Activated naive CD4-positive, alpha-beta T cell treated with Interleukin-2 at 50 U/mL for 16 hours (primary cell): ENCODE results near the gene IL17RD.

Experiments
- DNase-seq: peaks from one replicate; pipeline ENCODE4 v3.0.0-alpha.2; 2020

IL17RD gene

DNA sequence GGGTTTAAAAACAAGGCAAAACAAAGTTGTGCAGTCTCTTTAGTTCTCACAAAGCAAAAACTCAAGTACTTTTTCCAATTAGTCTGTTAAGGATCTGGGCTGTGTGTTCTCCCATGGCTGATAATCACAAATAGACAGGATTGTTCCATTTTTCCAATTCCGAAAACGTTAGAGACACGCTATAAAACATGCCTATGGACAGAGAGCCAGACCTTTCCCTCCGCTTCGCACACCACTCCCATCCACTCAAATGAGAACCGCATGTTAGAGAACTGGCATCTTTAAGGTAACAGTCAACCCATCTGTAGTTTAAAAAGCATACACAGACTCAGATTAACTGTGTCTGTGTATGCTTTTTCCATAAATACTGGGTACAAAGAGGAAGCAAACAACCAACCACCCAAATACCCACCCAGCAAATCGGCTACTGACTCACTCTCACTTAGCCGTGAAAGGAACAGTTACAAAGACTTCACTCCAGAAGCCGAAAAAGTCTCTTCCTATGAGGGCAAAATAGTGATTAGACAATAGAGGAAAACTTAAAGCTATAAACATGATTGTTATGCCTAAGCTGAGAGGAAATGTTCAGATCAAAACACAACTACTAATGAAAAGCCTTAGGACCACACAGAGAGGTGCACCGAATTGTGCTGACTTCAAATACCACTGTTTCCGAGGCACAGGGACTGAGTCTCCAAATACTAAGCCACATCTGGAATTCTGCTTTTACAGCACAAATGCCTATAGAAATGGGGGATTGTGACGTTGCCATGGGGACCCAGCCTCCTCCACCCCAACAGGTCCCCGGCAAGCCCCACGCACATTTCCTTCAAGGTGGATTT, 36.1 kb downstream of the IL17RD start:
- no peak for DNase-seq

DNA sequence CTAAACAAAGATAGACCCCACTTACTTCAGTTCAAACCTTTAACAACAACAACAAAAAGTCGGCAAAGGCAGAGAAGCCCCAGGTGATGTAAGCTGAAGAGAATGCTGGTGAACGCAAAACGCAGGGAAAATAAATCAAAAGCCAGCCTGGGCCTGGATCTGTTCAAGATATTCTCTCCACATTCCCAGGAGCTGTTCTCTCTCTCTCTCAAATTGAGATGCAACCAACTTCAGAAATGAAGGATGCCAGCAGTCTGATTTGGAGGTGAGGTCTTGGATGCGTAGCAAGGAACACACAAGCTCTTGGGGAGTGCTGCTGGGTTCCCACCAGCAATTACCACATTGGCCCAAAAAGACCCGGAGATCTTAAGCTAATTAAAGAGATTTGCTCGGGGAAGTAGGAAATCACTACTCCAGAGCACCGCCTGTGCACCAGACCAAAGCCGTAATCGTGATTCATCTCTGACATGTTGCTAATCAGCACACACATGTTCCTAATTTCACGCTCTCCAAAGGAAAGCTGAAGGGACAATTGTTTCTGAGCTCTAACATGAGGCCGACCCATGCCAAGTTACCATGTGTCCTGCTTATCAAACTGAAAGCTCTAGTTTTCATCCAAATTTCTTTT, 37.1 kb downstream of the IL17RD start:
- DNase-seq = no peak

DNA sequence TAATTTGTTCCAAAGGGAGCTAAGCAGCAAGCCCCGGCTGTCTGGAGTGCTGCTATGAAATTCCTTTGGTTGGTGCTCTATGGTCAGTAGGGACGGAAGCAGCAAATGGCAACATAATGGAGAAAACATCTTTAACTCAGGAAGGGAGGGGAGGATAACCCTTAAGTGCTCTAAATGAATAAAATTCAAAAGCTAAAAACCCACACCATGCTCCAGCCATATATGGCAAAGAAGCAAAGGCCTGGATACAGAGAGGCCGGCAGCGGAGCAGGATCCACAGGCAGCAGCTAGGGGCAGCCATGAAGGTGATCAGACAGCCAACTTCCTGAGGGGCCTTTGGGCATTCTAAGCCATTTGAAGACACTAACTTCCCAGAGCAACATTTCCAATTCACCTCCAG, 38.9 kb downstream of the IL17RD start:
- no peak for DNase-seq

DNA sequence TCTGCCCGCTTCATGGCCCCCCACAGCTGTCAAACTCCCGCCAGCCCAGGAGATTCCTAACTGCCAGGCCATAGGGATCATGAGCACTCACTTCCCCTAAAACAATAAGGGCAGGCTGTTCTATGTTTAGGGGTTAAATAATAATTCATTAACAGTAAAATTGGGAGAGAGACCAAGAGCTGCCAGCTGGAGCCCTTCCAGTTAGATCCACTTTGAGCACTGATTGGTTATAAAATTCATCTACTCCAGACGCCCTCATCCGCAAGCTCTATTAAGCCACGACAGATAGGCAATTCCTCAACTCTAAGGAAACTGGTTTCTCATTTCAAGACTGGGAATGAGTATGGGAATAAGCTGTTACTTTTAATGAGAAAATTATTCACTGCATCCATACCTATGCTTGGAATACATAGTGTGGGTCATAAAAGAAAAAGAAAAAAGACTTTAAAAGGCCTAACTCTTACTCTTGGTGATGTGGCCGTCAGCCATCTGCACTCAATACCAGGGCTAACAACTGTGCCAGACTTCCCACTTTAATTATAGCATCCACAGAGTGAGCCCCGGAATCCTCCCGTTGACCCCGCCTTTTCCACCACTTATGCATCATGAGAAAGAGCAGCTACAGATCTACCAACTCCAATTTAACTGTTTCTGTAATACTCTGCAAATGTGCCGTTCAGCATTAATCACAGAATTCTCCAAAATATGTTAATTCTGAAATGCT, 44.5 kb downstream of the IL17RD start:
- no peak for DNase-seq

DNA sequence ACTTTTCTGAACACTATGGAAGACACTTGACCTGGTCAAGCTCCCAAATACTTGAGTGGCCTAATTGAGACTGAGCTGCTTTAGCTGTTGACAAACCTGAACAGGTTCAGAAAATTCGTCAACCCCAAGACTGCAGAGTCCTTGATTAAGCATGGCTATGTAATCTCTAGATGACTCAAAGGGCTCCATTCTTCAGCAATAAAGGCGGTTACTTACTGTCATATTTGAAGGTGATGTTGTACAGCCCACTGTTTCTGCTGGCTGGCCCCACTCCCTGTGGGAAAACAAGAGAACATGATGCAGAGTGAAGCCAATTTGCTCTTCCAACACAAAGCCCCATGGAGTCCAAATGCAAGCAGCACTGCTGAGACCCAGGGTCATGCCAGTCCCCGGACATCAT, 45.1 kb downstream of the IL17RD start:
- DNase-seq = no peak

DNA sequence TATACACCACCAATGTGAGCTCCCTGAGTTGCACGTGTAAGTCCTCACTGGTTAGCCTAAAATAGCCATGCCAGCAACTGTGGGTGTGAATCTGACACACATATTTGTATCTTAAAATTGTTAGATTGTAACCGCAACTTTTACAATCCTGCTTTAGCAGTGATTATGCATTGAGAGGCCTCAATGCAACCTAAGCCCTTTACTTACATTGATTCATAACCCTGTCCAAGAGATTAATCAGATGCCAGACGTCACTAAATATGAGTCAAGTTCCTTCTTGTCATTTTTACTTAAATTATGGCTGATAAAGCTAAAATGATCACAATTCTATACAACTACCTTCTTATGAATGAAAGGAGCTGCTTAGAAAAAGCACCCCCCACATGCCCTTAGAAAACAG, 46.9 kb downstream of the IL17RD start:
- DNase-seq = no peak

DNA sequence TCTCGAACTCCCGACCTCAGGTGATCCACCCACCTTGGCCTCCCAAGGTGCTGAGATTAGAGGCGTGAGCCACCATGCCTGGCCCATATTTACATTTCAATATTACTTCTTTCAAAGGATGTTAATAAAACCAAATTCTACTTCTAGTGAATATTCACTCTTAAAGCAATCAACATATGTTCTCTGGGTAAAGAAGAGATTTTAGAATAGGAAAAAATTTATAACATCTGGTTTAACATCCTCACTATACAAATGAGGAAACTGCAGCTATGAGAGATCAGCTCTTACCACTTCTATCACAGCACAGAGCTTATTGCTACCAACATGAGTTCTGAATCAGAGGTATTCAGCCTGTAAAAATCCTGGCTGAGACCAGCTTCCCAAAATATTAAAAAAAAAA, 48.7 kb downstream of the IL17RD start:
- DNase-seq = no peak

DNA sequence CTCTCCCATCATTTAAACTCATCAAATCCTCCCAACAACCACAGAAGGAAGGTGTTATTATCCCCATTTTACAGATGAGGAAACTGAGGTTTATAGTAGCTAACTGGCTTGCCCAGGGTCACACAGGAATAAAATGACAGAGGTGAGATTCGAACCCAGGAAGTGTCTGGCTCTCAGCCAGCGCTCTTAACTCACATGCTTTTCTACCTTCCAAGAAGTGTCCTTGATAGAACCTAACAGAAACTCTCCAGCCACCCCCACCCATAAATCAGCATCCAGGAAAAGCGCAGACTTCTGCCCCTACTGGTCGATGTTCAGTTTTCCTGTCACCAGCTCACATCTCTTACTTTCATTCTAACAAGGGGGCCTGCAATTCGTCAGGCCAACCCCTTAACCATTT, 52.9 kb downstream of the IL17RD start:
- DNase-seq = no peak

DNA sequence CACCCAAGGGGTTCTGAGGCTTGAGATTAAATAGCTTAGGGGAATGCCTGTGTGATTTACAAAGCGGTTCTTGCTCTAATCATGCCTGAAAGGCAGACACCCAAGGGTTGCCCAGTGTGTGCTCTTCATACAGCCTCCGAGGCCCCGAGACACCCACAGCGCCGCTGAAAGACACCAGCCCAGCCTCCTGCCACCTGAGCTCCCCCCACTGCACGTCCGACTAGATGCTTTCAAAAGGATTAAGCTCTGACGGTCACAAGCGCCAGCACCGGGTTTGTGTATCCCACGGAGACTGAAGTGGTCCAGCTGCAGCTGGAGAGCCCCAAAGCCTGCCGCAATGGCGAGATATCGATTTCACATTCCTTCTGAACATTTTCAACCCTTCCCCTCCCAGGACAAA, 54.4 kb downstream of the IL17RD start:
- DNase-seq = no peak

DNA sequence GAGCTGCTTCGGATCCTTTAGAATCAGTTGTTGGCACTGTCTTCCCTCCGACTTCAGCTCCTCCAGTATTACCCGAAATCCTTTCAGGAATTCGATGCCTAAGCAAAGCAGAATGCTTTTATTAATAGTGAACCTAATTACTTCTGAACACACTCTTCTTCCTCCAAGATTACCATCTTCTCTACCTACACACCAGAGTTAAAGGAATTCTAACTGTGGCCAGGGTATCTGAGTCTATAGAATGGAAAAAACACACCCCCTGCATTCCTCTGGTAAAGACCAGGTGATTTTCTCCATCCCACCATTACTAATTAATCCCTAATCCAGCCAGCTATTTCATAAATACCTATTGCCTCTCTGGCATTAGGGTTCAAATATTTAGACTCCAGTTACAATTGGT, 54.9 kb downstream of the IL17RD start:
- DNase-seq = no peak

DNA sequence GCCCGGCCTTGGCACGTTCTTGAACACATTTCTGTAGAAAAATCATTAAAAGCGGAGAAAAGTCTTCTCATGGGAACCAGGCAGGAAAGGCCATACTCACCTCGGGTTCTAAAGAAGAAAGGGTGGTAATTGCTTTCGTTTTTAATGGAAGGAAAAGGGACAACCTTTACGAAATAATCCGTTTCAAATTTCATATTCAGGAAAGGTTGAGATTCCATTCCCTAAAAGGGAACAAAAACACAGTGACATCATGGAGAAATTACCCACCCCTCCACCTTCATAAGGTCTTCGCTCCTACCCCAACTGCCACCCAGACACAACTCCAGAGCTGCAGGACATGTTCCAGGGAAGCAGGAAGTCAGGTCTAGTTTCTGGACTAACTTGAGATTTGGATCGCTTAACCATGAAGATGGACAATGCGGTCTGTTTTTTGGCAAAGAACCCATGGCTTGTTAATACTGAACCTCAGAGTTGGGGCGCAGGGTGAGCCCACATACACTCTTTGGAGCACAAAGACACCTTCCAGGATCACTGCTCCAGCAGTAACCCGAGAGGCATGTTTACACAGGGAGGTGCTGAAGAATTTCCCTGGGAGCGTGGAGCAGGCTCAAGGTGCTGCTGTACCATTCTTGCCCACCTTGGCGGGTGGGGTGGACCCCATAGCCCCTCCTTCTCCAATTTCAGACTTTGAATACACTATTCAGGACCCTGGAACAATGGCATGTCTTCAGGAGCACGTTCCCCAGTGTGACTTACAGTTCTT, 55.5 kb downstream of the IL17RD start:
- no peak for DNase-seq

DNA sequence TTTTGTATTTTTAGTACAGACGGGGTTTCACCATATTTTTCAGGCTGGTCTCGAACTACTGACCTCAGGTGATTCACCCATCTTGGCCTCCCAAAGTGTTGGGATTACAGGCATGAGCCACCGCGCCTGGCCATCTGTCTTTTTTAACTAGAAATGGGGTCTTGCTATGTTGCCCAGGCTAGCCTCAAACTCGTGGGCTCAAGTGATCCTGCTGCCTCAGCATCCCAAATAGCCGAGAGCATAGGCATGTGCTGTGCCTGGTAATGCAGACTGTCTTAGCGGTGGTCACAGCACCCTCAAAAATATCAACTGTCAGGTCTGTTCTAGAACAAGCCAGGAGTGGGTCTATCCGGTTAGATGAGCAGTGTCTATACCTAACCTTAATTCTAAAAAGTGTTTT, 56.5 kb downstream of the IL17RD start:
- DNase-seq = no peak

DNA sequence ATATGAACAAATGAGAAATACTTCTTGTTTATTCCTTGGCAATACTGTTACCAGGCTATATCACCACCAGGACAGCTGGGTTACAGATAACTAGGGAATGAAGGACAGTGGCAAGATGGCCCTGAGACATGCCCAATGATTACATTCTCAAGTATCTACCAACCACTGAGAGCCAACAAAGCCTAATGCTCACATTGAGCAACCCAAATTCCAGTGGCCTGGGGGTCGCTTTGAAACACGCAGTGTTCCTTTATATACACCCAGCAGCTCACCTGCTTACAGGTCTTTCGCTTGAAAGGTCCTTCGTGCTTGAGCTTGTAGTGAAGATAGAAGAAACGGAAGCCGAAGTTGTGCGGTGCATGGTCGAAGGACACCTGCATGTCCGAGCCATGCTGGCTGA, 59.6 kb downstream of the IL17RD start:
- no peak for DNase-seq

DNA sequence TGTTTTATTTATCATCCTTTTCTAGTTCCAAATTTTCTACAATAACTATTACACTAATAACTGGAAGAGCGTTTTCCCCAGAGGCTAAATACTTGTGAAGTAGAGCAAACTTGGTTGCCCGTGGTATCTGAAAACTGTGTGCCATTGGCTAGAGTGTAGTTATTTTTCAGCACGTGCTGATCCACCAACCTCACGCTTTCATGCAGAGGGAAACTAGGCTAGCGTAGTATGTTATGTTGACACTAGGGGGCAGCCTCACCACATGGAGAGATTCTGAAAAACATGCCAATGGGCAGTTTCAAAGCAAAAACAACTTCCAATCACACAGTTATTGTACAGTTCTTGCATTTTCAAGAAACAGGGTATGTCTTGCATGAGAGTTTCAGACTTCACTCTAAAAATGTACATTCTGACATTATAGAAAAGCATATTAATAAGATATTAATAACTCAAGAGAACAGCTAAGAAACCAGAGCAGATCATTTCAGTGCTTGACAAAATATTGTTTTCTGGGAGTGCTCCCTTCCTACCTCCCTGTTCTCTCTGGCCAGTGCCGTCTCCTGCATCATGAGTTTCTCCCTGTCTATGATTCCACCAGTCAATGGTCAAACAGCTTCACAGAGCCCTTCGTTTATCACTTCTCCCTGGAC, 65.0 kb downstream of the IL17RD start:
- peak; percentile 44 for DNase-seq

DNA sequence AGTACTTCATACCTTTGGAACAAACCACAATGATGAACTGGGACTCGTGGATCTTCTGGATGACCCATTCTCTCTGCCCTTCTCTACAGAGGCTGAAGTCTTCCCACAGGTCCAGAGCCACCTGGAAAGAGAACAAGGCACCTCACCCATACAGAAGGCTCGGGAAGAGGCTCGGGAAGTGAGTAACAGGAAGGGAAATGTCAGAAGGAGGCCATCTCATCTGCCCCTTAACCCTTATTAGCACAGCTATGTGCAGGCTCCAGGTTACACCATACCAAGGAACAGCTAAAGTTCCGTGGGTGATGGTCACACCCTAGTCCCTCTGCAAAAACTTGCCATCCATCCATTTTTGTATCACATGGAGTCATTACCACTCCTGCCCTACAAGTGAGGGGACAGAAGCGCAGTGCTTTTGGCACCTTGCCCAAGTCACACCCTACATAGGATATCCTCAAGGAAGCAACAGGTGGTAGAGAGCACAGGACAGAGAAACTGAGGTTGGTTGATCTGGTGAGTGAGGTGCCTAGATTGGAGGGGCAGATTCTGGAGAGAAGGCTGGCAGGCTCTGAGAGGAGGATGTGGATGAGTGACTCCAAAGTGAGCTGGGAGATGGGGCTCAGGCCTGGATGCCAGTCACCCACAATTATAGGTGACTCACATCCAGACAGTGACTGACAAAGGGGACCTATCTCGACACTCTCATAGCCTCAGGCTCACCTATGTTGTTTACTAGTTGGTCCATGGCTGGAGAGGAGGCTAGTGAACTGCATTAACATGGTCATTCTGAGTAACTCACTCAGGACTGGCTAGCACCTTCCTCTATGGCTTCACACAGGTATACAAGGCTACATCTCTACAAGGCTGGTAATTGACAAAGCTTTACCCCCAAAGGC, 66.5 kb downstream of the IL17RD start:
- DNase-seq = no peak

DNA sequence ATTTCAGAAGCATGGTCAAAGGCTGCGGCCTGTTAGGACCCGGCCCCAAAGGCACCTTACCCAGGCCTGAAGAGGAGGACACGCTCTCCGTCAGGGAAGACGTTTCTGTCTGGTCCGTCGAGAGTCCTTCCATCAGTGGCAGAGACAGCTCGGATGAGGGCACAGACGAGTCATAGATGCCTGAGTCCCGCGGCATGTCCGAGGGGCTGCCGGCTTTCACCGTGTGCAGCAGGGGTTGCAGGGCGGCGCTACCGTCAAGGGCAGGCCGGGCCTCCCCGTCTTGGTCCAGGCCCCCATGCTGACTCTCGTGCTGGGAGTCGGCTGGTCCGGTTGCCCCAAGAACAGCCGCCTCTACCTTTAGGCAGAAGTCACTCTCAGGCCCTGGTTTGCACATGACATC, 67.6 kb downstream of the IL17RD start:
- no peak for DNase-seq

DNA sequence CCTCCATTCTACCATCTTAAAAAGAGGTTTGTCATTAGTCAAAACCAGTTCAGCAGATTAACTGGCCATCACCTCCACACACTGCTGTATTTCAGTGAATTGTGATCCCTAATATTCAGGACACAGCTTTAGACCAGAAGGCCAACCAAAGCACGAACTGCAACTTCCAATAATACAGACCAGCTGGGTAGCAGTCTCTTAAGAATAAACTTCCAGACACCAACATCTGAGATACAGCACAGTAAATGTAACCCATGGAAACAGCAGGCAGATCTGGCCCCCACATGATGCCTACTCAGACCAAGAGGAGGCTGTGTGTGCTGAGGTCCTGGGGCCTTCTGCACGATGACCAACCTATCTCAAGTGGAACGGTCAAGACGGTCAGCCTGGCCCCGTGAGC, 69.8 kb downstream of the IL17RD start:
- DNase-seq = no peak

DNA sequence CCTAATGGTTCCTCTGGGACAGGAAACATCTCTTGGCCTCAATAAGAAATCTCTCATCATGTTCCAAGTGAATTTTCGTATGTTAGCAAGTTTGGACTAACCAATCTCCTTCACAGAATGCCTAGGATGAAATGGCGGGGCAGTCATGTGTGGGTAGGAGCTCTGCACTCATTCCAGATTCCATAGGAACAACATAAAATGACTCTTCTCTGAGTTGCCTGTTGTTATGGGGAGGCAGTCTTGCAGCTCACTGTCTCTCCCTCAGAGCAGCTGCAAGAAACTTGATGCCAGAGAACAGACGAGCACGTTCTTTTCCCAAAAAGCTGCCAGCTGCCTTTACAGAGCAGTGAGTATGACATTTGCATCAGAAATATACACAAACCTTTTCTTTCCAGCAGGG, 70.6 kb downstream of the IL17RD start:
- no peak for DNase-seq

DNA sequence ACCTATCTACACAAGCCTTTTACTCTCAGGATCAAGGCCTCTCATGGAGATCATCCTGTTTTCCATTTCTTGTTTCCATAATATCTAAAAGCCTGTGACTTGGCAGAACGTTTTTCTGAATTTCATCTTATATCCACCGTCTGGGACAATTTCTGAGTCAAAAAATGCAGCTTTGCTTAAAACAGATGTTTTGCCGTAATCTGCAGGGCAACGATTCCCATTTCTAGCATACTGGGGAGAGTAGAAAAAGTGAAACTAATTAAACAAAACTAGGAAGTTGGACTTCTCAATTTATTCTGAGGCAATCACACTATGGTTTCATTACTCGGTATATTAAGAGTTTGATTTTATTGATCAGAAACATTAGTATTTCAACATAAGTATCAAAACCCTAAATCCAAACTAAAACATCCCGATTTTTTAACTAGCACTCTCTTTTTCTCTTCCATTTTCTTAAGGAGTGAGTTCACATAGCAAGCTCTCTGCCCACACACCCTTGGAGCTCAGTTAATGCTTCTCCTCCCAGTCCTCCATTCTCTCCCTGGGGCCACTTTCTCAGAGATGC, 71.1 kb downstream of the IL17RD start:
- DNase-seq = no peak

DNA sequence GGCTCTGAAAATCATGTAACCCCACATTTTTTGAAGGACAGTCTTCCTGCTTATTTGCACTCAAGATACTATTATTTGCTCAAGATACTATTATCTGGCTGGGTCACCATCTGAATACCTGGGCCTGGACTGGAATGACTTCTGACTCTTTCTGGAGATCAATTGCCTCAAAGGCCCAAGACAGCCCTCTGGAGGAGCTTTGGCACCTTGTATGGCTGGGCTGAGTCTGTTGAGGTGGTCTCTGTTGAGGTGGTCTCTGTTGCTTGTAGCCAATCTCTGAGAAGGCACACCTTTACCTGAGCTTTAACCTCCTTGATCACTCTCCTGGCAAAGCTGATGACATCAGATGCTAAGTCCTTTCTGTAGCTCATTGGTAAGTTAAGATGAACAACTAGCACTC, 71.7 kb downstream of the IL17RD start:
- no peak for DNase-seq

DNA sequence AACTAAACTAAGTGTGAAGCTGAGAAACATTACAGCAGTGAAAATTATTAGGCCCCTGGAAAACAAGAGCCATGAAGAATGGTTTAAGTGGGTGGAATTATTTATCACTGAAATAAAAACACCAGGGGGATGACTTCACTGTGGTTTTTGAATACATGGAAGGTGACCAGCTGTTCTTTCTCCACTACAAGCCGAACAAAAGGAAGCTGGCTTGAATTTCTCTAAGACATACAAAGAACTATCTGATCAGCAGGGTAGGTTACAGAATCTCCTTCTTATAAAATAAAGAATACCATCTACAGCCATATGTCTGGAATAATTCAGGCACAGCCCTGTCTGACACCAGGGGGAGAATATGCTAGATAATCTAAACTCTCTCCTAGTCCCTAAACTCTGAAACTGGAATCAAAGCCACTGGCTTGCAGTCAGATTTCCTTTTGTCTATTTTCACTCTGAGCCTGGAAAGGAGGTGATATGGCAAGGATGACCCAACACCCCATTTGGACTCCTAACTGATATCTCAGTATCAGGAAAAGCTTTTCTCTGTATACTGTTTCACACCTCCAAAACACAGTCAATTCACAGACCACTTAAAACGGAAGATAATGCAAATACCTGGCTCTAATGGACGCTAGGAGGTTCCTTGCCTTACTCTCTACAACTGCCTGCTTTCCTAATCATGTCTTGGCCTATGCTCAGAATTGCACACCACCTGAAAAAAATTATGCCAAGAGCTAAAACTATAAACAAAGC, 73.5 kb downstream of the IL17RD start:
- DNase-seq = no peak
